Activated T-cell treated with anti-CD3 and anti-CD28 coated beads for 24 hours (primary cell): Measurements from ENCODE around the gene SIDT2.

Source experiments
- DNase-seq: peaks from one replicate; pipeline ENCODE4 v3.0.0-alpha.2; 2020; ENCODE audit warnings: low read depth

Gene SIDT2

DNA sequence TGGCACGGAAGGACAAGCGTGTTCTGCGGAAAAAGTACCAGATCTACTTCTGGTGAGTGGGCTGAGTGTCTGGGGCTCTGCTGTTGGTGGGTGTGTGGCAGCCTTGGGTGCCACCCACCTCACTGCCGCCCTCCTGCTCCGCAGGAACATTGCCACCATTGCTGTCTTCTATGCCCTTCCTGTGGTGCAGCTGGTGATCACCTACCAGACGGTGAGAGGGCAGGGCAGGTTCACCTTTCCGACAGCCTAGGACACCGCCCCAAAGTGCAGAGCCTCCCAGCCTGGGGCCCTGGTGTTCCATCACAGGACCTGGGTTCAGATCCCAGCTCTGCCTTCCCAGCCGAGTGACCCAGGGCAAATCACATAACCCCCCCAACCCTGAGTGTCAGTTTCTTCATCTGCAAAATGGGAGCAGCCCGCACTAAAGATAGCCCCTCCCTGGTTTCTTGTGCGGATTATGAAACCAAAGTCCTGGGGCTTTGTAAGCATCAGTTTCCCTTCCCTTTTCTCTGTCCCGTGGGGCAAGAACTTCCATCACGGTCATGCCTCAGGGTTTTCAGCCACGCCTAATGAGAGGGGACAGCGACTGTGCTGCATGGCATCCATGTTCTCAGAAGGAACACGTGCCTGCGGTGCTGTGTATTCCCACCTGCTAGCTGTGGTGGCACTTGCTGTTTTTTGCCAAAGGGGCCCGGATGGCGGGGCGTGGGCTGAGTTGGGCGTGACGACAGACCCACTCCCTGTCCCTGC is 10.8 kb downstream of the SIDT2 start:
- DNase-seq: no peak

DNA sequence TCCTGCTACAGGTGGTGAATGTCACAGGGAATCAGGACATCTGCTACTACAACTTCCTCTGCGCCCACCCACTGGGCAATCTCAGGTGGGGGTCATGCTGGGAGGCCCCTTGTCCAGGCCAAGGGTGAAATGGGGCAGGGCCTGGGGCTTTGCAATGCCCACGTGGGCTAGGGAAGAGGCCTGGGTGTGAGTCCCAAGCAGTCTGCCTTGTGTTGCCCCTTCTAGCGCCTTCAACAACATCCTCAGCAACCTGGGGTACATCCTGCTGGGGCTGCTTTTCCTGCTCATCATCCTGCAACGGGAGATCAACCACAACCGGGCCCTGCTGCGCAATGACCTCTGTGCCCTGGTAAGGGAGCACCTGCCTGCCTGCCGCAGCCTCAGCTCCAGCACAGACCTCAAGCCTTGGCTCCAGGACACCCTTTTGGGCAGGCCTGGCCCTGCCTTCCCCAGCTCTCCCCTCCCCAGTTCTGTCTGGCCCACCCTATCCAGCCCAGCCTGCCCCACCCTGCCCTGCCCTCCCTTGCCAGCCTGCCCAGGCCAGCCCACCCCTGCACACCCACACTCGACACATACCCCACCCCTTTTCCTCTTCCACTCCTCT is 11.5 kb downstream of the SIDT2 start:
- no peak for DNase-seq

DNA sequence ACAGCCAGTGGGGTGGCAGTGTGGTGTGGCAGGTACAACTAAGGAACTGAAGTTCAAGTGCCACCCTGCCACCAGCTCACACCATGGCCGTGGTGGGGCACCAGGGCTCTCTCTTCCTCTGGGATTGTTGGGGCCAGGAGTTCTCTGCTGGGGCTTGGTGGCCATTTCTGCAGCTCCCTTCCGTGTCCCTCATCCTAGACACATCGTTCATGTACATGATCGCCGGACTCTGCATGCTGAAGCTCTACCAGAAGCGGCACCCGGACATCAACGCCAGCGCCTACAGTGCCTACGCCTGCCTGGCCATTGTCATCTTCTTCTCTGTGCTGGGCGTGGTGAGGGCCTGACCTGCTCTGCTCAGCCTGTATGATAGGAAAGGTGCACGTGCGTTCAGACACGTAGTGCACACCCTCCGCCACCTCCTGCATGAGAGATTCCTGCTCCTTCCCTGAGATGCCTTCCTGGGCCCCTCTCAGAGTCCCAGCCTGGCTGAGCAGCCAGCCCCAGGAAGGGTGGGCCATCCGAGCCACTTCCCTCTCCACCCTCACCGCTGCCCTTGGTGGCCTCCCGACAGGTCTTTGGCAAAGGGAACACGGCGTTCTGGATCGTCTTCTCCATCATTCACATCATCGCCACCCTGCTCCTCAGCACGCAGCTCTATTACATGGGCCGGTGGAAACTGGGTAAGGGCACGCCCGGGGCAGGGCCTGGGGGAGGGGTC is 13.3 kb downstream of the SIDT2 start:
- no peak for DNase-seq

DNA sequence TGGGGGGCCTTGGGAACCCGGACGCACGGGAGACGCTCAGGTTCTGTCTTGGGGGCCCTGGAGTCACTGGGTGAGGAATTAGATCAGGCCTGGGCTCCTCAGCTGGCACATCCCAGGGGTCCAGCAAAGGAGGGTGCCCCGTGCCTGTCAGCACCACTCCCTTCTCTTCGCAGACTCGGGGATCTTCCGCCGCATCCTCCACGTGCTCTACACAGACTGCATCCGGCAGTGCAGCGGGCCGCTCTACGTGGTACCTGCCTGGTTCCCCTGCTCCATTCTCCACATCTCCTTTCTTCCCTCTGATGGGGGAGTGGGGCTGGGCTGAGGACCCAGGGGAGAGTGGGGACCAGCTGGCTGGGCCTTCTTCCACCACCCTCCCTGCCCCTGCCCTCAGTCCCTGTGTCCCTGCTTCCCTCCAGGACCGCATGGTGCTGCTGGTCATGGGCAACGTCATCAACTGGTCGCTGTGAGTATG is 13.9 kb downstream of the SIDT2 start:
- no peak for DNase-seq

DNA sequence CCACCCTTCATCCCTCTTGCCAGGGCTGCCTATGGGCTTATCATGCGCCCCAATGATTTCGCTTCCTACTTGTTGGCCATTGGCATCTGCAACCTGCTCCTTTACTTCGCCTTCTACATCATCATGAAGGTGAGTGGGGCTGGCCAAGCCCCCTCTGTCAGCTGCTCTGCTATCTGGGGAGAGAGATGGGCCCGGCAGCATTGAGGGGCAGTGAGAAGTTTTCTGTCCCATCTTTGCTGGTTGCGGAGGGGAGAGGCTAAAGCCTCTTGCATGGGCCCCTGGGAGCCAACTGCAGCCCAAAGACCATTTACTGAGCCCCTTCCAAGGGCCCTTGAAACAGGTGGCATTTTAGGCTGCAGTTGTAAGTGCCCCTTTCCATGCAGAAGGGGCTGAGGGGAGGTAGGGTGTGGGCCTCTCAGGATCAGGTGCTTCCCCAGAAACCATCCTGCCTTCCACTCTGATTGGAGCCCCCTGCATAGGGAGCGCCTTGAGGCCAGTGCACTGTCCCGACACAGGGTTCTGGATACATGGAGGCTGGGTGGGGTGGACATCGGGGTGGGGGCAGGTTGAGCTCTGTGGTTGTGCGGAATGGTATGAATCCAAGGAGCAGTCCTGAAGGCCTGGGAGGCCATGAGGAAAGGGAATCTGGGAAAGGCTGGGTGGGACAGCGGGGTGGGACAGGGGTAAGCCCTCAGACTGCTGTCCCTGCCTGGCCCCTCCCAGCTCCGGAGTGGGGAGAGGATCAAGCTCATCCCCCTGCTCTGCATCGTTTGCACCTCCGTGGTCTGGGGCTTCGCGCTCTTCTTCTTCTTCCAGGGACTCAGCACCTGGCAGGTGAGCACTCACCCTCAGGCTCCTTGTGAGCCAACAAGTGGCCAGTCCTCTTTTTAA is 14.8 kb downstream of the SIDT2 start:
- DNase-seq: no peak

DNA sequence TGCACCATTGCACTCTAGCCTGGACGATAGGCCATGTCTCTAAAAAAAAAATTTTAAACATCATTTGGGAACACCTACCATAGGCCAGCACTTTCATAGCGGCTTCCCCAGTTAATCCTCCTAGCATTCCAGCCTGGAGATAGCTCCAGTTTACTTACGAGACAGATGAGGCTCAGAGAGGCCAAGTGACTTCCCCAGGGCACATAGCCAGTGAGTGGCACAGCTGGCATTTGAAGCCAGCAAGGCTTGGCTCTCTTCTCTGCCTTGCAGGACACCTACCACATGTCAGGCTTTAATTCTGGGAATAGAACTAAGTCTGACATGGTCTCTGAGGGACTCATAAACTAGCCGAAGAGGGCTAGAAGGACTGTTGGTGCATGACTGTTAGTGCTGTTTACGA is 15.7 kb downstream of the SIDT2 start:
- DNase-seq: no peak

DNA sequence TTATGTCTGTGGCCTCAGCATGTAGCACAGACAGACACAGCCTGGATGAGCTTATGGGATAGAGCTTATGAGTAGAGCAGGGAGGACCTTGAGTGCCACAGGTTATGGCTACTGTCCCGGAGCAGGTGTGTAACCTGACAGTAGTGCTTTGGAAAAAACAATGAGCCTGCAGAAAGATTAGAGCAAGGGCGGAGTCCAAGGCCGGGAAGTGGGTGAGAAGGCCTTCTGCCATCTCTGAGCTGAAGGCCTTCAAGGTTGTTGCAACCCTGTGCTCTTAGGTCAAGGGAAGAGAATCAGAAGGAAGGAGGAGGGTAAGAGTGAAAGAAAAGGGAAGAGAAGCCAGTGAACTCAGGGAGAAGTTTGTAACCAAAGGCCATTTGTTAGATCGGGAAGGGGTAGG is 16.7 kb downstream of the SIDT2 start:
- DNase-seq: no peak

DNA sequence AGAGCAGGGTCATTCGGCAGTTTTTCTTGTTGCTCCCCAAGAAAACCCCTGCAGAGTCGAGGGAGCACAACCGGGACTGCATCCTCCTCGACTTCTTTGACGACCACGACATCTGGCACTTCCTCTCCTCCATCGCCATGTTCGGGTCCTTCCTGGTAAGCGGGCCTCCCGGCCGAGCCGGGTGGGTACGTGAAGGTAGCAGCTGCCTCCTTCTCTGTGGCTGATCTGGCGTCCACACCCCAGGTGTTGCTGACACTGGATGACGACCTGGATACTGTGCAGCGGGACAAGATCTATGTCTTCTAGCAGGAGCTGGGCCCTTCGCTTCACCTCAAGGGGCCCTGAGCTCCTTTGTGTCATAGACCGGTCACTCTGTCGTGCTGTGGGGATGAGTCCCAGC is 17.2 kb downstream of the SIDT2 start:
- DNase-seq: no peak

DNA sequence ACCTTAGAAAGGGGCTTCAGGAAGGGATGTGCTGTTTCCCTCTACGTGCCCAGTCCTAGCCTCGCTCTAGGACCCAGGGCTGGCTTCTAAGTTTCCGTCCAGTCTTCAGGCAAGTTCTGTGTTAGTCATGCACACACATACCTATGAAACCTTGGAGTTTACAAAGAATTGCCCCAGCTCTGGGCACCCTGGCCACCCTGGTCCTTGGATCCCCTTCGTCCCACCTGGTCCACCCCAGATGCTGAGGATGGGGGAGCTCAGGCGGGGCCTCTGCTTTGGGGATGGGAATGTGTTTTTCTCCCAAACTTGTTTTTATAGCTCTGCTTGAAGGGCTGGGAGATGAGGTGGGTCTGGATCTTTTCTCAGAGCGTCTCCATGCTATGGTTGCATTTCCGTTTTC is 18.5 kb downstream of the SIDT2 start:
- no peak for DNase-seq

DNA sequence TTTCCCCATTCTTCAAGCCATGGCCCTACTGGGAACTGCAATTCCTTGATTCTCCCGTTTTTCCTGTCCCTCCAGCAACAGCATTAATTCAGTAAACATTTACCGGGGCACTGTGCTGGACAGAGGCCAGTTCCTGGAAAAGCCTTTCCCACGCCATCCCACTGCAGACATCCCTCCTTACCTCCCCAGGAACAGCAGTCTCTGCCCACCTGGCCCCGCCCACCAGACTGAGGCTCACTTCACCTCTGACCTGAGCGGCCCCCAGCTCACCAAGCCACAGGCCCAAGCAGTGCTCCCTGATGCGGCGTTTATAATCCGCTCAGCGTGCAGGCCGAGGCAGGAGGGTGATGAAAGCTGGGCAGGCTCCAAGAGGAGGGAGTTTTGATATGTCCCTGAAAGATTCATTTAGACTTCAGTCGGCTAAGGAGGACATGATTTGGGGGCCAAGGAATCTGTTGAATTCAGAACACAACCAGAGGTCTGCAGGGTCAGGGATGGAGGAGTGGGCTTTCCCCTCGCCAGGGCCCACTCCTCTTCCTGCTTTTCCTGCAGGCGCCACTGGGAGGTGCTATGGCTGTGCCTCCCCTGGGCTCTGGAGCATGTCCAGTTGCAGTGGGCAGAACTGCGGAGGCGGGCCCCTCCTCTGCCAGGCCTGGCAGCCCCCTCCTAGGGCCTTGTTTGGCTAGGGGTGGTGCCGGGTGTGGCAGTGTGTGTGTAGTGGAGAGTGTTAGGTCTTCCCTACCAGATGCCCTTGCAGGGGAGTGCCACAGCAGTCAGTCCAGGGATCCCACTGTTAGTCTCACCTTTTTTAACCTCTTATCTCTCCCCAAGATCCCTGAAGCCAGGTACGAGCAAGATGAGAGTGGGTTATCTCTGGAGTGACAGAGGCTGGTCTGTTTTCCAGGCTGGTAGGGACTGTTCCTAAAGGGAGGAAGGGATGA is 19.2 kb downstream of the SIDT2 start:
- no peak for DNase-seq

DNA sequence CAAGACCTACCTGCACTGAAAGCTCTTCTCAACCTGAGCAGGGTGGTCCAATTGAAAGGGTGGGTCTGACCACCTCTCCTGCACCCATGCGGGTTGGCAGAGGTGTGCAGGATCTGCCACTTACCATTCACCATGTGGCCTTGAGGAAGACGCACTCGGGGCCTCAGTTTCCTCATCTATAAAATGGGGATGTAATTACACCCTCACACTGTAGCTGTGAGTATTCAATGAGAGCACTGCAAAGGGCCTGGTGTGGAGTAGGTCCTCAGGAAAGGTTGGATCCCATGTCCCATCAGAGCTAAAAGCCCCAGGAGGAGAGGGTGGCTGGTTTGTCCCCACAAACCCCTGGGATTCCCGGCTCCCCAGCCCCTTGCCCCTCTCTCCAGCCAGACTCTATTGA is 20.1 kb downstream of the SIDT2 start:
- no peak for DNase-seq

DNA sequence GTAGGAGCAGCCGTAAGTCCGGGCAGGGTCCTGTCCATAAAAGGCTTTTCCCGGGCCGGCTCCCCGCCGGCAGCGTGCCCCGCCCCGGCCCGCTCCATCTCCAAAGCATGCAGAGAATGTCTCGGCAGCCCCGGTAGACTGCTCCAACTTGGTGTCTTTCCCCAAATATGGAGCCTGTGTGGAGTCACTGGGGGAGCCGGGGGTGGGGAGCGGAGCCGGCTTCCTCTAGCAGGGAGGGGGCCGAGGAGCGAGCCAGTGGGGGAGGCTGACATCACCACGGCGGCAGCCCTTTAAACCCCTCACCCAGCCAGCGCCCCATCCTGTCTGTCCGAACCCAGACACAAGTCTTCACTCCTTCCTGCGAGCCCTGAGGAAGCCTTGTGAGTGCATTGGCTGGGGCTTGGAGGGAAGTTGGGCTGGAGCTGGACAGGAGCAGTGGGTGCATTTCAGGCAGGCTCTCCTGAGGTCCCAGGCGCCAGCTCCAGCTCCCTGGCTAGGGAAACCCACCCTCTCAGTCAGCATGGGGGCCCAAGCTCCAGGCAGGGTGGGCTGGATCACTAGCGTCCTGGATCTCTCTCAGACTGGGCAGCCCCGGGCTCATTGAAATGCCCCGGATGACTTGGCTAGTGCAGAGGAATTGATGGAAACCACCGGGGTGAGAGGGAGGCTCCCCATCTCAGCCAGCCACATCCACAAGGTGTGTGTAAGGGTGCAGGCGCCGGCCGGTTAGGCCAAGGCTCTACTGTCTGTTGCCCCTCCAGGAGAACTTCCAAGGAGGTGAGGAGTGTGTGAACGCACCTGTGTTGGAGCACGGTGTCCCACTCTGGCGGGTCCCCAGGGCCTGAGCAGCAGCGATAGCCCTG is 20.7 kb downstream of the SIDT2 start, which contains the start of gene TAGLN:
Gene TAGLN, plus strand, starts transcription at position 318 of the 863 bp plus-strand sequence. CDS start 3,644 bp downstream, outside the sequence.
- DNase-seq: no peak

DNA sequence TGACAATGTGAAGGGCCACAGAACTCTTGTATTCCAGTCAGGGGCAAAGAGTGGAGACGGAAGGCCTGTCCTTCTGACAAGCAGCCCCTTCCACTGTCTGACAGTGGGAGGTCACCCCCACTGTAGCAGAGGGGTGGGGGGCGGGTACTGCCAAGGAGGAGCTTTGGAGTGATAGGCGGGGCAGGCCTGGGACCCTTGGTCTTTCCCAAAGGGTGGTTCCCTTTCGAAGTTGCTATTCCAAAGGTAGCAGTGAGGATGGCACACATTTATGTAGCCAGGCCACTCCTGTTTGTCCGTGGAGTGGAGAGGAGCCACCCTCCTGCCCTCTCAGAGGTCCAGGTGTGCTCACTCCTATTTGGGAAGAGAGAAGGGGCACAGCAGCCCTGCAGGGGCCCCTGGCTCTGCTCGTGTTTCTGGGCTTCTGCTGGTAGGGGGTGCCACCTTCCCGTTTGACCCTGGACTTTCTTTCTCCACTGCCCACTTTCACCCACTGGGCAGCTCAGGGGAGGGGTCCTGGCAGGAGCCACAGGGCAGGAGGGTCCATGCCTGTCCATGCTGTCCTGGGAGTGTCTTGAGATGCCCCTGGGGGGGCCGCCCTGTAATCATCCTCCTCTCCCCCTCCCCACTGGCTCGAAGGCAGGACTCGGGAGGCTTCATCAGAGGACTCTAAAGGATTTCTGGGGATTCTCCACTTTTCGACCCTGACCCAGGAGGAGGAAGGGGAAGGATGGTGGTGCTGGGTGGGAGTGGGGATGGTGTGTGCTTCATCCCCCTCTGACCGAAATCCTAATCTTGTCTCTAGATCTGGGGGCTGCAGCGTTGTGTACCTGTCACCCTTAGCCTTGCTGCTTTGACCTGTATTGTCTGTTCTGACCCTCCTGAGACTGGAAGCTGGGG is 21.6 kb downstream of the SIDT2 start:
- DNase-seq: no peak

DNA sequence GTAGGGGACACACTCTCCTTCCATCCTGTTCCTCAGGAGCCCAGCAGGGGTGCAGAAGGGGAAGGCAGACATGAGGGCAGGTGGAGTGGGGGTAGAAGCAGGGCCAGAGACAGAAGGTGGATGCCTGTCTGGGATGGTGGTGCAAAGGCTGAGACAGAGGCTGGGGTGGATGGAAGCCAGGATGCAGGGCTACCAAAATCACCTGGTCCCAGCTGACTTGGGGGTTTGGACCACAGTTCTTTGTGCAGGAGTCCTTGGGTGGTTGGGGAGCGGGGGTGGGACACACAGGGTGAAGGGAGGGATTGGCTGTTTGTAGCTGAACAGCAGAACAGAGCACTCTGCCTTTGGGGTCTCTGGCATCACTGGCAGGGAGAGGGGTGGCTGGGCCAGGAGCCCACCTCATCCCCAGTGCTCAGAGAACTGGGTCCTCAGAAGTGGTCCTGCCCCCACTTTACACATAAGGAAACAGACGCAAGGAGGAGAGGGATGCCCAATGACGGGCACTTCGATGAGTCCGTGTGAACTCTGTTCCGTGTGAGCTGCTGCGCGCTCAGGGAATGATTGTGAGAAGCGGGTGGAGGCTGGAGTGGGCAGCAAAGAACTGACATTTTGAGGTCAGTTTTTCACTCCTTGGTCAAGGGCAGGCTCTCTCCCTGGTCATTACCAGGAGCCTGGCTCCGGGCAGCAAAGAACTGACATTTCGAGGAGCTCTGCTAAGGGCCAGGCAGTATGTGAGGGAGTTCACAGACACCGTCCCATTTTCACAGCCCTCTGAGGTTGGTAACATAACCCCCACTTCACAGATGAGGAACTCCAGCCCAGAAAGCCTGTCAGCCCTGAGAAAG is 22.5 kb downstream of the SIDT2 start:
- no peak for DNase-seq

DNA sequence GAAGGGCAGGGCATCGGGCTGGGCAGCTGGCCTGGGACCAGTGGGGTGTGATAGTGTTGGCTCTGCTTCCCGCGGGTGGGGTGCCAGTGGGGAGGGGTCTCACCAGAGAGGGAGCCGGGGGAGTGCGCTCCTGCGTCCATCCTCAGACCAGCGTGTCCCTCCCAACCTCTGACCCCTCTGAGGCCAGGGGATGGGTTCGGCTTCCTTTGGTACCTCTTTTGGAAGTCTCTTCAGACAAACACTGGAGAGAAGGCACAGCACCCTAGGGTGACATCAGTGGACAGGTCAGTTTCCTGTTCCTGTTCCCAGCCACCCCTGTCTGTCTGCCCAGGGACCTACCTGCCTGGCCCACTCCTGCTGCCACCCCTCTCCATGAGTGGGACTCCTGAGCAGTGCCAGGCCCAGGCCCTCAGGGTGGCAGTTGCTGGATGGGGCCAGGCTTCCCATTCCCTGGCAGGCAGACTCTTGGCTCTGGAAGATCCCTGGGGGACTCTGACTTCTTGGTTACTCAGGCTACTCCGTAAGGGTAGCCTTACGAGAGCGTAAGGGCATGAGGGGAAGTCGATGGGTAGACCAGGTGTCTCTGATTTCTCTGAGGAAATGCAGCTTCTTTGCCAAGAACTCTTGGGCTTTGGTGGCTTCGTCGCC is 23.2 kb downstream of the SIDT2 start:
- DNase-seq: no peak

DNA sequence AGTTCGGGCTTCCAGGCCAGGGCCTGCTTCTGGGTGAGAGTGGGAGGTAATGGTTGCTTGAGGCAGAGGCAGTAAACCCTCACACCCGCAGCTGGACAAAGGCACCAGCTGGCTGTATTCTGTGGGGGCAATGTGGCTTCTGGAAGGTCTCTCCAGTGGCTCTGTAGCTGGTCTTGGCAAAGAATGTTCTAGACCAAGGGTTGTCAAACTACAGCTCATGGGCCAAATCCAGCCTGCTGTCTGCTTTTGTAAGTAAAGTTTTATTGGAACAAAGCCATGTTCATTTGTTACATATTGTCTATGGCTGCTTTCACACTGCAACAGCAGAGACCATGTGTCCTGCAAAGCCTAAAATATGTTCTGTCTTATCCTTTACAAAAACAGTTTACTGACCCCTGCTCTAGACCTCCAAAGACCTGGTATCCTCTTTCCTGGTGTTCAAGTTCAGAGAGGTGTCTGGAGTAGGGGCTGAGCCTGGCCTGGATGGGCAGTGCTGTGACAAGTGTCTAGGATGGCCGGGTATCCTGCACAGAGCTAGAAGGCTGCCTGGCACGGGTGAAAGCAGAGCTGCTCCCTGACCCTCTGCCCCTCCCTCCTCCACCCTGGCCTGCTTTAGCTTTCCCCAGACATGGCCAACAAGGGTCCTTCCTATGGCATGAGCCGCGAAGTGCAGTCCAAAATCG is 24.0 kb downstream of the SIDT2 start:
- no peak for DNase-seq

DNA sequence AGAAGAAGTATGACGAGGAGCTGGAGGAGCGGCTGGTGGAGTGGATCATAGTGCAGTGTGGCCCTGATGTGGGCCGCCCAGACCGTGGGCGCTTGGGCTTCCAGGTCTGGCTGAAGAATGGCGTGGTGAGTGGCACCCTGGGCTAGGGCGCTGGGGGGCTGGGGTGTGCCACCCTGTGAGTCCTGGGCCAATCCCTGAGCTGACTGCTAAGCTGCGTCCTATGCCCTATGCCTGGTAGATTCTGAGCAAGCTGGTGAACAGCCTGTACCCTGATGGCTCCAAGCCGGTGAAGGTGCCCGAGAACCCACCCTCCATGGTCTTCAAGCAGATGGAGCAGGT is 24.5 kb downstream of the SIDT2 start:
- DNase-seq: no peak
